ENCODE data around the gene IL18BP.

Gene IL18BP

GRCh38 chr11:71998649-71999310 is at the start of gene IL18BP:
Gene IL18BP, plus strand, starts transcription at chr11:71998909. Its CDS starts 1,076 bp downstream, at chr11:71999985.
- no peak for DNase-seq (ENCODE audit: low read depth in 2 of 2, low spot score in 1 of 2)

GRCh38 chr11:71949034-71949433 is 49.7 kb upstream of the IL18BP start:
- no peak for DNase-seq (ENCODE audit: low read depth in 2 of 2, low spot score in 1 of 2)

GRCh38 chr11:71951741-71952310 is 46.9 kb upstream of the IL18BP start:
- DNase-seq (ENCODE audit: low read depth in 2 of 2, low spot score in 1 of 2), result no peak

DNA sequence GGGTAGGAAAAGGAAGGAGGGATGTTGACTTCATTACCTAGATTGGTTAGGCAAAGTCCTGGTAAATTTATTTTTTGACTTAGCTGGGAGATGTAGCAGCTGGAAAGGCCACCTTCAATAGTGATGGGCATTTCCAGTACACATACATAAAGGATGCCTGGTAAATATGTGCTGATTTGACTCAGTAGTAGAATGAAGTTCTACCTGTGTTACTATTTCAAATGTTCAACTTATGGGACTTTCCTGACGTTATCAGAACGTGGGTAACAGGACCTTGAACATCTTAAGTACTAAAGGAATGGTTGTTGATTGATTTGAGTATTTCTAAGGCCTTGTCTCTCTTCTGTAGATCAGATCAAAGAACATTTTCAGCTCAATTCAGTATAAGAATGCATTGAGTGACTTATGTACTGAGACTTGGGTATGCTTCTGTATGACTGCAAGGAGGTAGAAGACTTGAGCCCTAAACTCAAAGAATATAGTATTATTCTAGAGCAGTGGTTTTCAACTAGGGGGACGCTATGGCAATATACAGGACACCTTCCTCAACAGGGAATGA is 42.7 kb upstream of the IL18BP start:
- DNase-seq (ENCODE audit: low read depth in 2 of 2, low spot score in 1 of 2), result no peak

GRCh38 chr11:71962428-71963038 is 36.2 kb upstream of the IL18BP start:
- DNase-seq (ENCODE audit: low read depth in 2 of 2, low spot score in 1 of 2), result no peak

- DNase-seq (ENCODE audit: low read depth in 2 of 2, low spot score in 1 of 2), result no peak
Measured at GRCh38 chr11:71963468-71963867, 35.2 kb upstream of the IL18BP start.

- DNase-seq (ENCODE audit: low read depth in 2 of 2, low spot score in 1 of 2), result no peak
Measured at GRCh38 chr11:71964641-71965040, 34.1 kb upstream of the IL18BP start.

- DNase-seq (ENCODE audit: low read depth in 2 of 2, low spot score in 1 of 2), result no peak
Measured at GRCh38 chr11:71971680-71972079, 27.0 kb upstream of the IL18BP start.

GRCh38 chr11:71976551-71976950 is 22.2 kb upstream of the IL18BP start:
- DNase-seq (ENCODE audit: low read depth in 2 of 2, low spot score in 1 of 2), result no peak

DNA sequence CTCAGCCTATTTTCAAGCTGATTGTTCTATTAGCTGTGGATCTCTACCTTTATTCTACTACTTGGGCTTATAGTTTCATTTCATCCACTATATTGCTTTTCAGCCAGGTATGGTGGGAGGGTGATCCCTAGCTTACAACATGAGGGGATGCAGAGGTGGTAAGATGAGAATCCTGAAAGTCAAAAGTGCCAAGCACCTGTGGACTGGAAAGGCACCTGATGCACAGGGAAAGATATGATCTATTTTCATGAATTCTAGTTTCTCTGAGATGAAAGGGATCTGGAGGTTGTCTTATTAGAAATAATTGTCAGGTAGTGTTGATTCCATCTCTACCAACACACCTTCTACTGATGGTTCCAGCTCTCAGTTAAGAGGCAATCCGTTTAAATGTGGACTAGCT is 21.6 kb upstream of the IL18BP start:
- no peak for DNase-seq (ENCODE audit: low read depth in 2 of 2, low spot score in 1 of 2)

DNA sequence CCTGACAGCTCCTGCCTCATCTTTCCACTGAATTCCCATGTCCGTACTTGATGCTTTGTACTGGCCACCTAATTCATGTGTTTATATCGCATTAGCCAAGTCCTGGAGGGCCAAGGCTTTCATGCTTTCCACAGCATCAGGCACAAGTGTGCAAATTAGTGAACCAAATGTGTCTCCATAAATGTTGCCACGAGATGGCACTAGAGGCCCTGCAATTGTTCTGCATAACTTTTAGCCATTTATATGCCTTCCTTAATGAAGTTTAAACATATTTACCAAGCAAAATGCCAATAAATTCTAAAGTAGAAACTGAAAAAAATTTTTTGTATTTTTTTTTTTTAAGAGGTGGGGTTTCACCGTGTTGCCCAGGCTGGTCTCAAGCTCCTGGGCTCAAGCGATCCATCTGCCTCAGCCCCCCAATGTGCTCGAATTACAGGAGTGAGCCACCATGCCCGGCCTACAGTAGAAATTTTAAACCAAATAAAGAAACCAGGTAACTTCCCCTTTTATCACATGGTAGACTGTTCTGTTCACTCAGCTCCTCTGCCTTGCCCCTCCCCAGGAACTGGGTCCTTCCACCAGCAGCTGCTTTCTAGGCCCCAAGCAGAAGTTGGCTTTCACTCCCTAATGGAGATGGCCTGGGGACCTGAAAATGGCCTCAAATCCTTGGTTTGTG is 20.8 kb upstream of the IL18BP start:
- DNase-seq (ENCODE audit: low read depth in 2 of 2, low spot score in 1 of 2), result peak in 1 of 2 donors; percentile 14

DNA sequence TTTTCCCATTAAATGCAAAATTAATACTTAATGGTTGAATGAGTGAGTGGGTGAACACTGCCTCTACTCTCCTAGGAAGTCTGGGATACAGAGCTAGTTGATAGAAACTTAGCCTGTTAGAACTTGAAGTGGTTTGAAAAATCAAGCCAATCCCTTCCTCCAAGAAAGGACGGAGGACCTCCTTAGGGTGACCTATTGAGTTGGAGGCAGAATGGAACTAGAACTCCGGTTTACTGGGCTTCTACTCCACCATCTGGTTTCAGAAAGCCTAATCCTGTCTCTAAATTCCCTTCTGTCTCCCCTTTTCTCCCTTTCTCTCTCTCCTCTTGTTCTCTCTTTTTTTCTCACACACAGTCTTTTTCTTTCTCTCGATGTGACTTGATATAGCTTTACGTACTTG is 19.6 kb upstream of the IL18BP start:
- DNase-seq (ENCODE audit: low read depth in 2 of 2, low spot score in 1 of 2), result no peak

GRCh38 chr11:71979602-71980001 is 19.1 kb upstream of the IL18BP start:
- no peak for DNase-seq (ENCODE audit: low read depth in 2 of 2, low spot score in 1 of 2)

- no peak for DNase-seq (ENCODE audit: low read depth in 2 of 2, low spot score in 1 of 2)
Measured at GRCh38 chr11:71986131-71986530, 12.6 kb upstream of the IL18BP start.

GRCh38 chr11:71987521-71987920 is 11.2 kb upstream of the IL18BP start:
- no peak for DNase-seq (ENCODE audit: low read depth in 2 of 2, low spot score in 1 of 2)

- no peak for DNase-seq (ENCODE audit: low read depth in 2 of 2, low spot score in 1 of 2)
Measured at GRCh38 chr11:71988050-71988449, 10.7 kb upstream of the IL18BP start.

GRCh38 chr11:71990701-71991100 is 8.0 kb upstream of the IL18BP start:
- DNase-seq (ENCODE audit: low read depth in 2 of 2, low spot score in 1 of 2), result no peak

DNA sequence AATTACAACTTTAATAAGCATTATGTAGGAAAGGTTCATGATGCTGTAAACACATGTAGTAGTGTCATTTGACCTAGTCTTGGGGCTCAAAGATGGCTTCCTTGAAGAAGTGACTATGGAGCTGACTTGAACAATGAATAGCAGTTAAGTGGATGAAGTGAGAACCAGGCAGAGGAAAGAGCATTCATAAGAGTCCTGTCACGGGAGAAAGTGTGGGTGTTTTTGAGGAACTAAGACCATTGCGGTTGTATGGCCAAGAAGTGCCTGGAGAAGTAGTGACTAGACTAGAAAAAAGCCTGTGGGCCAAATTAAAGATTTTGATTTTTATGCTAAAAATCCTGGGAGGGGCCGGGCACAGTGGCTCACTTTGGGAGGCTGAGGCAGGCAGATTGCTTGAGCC is 7.2 kb upstream of the IL18BP start:
- no peak for DNase-seq (ENCODE audit: low read depth in 2 of 2, low spot score in 1 of 2)

DNA sequence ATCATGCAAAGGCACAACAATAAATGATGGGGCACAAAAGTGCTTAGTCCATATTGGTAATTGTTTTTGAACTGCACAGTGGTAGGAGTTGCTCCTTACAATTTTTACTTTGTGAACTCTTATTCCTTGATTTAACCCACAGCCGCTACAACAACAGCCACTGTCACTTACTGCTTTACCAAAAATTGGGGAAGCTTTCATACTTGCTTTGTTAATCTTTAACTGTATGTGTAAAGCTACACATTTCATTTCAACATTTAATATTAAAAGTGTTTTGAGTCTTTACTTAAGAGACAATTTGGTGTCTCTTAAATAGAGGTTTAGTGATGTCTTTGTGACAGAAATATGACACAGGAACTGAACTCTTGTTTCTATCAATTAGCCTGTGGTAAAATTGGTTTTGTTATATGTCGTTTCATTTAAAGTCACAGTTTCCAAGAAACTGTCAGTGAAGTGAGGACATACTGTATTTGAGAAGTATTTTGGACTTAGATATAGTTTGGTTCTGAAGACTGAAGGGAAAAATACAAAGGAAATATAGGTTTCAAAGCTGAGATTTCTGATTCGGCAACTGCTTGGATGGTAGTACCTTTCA is 6.5 kb upstream of the IL18BP start:
- DNase-seq (ENCODE audit: low read depth in 2 of 2, low spot score in 1 of 2), result no peak

DNA sequence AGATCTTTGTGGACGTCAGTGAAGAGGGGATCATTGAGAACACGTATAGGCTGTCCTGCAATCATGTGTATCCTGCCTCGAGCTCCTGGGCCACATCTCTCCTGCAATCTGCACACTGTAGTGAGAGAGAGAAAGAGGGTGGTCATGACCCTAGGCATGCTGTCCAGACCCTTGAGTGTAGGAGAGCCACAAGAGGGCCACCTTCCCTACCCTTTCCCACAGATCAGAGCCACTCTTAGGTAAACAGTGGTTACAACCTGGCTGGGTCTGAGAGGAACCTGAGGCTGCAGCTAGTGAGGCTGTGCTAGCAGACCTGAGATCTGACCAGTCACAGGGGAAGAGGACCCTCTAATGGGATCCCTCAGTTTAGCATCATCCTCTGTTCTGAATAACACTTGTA is 3.9 kb upstream of the IL18BP start:
- no peak for DNase-seq (ENCODE audit: low read depth in 2 of 2, low spot score in 1 of 2)

- no peak for DNase-seq (ENCODE audit: low read depth in 2 of 2, low spot score in 1 of 2)
Measured at GRCh38 chr11:71995726-71996291, 2.9 kb upstream of the IL18BP start.

Measured in stimulated activated CD8-positive, alpha-beta memory T cell treated with anti-CD3 and anti-CD28 coated beads, Interleukin-4, amount 100 ng/mL, for 4 hours (primary cell).